ENCODE data around the gene LIFR.
"Not testable (repeated sequence)": the region's sequence is repeated elsewhere in the genome, so short reads cannot be mapped to it uniquely, and the experiment has no call there.

LIFR gene

GRCh38 chr5:38600329-38601045 is 44.0 kb upstream of the LIFR start:
- peak; percentile 41 for DNase-seq (ENCODE audit: low read depth)
- TF ChIP-seq CTCF (conservative IDR thresholded peaks at IDR 0.05; ENCODE audit: low read length), result no peak
- H3K4me3 ChIP-seq (ENCODE audit: low read length), result no peak overlapping the region

- not testable (repeated sequence) for DNase-seq (ENCODE audit: low read depth); H3K4me3 ChIP-seq (ENCODE audit: low read length)
Measured at GRCh38 chr5:38599751-38600150, 43.3 kb upstream of the LIFR start.

GRCh38 chr5:38598994-38599617 is 42.7 kb upstream of the LIFR start:
- TF ChIP-seq CTCF (conservative IDR thresholded peaks at IDR 0.05; ENCODE audit: low read length), result no peak; the same call in 1 of the 2 replicates
- DNase-seq (ENCODE audit: low read depth), result peak; percentile 50
- no peak overlapping the region for H3K4me3 ChIP-seq (ENCODE audit: low read length)

- no peak for TF ChIP-seq CTCF (conservative IDR thresholded peaks at IDR 0.05; ENCODE audit: low read length)
- DNase-seq (ENCODE audit: low read depth), result no peak
- H3K4me3 ChIP-seq (ENCODE audit: low read length), result no peak overlapping the region
Measured at GRCh38 chr5:38598296-38598993, 42.0 kb upstream of the LIFR start.

GRCh38 chr5:38596981-38597380 is 40.5 kb upstream of the LIFR start:
- DNase-seq (ENCODE audit: low read depth), result no peak
- TF ChIP-seq CTCF (conservative IDR thresholded peaks at IDR 0.05; ENCODE audit: low read length), result no peak
- H3K4me3 ChIP-seq (ENCODE audit: low read length), result no peak overlapping the region

- peak; percentile 91 for DNase-seq (ENCODE audit: low read depth)
- TF ChIP-seq CTCF (conservative IDR thresholded peaks at IDR 0.05; ENCODE audit: low read length), result no peak
- H3K4me3 ChIP-seq (ENCODE audit: low read length), result no peak overlapping the region
Measured at GRCh38 chr5:38595132-38595745, 38.8 kb upstream of the LIFR start.

GRCh38 chr5:38593959-38594358 is 37.5 kb upstream of the LIFR start:
- DNase-seq (ENCODE audit: low read depth), result no peak
- H3K4me3 ChIP-seq (ENCODE audit: low read length), result no peak overlapping the region
- TF ChIP-seq CTCF (conservative IDR thresholded peaks at IDR 0.05; ENCODE audit: low read length), result no peak

All from AG10803 (cell line).